ENCODE results near the gene HOXB5. TPM values are rescaled to one million over a fixed set of nuclear protein-coding genes. Genes with fewer than 3 reads are reported as not detected.

Gene HOXB5
- total RNA-seq, 1 experiment from 2014 or later: not detected

- no peak overlapping the region for H3T11ph ChIP-seq (ENCODE audit: low read length)
- peaks cover 91% of the 10 kb centered on the region for H3K27me3 ChIP-seq (ENCODE audit: insufficient read depth, low read length)
- Mint-ChIP-seq H3K27me3 (ENCODE audit: low read depth) (peaks cover 100% of the 10 kb centered on the region), H3K4me1 (peaks cover 33 to 58% of the 10 kb centered on the region in 2 experiments), H3K9me3 (peaks cover 11 to 18% of the 10 kb centered on the region in 2 experiments; a peak in 4 of 5 replicates), H3K36me3 (ENCODE audit: insufficient read depth in 1 of 3, low read depth in 3 of 3) (no peaks in the 10 kb centered on the region), H3K27ac (no peak overlapping the region), H3K4me3 (no peak overlapping the region)
- H3K18ac ChIP-seq (ENCODE audit: insufficient read length, low read depth, low read length): no peak overlapping the region
- H2BK20ac ChIP-seq (ENCODE audit: low read depth, low read length, poor library complexity, severe bottlenecking): no peak overlapping the region
- H3K14ac ChIP-seq (ENCODE audit: insufficient read depth, low read length): no peak overlapping the region
- no peak overlapping the region for H3K27ac ChIP-seq (ENCODE audit: insufficient read length, low read depth, low read length)
- DNase-seq: no peak
- peaks cover 3% of the 10 kb centered on the region for H4K20me1 ChIP-seq (ENCODE audit: control insufficient read depth, insufficient read depth, insufficient read length)
- H4K91ac ChIP-seq (ENCODE audit: insufficient read length, low read depth, low read length): no peak overlapping the region
- no CpG with 5 or more reads among the region's 3 CpGs for WGBS (ENCODE audit: extremely low coverage, insufficient read length, low lambda C conversion rate)
- no peak overlapping the region for H2AK5ac ChIP-seq (ENCODE audit: insufficient read length, low read length)
- TF ChIP-seq, protein P1, sequence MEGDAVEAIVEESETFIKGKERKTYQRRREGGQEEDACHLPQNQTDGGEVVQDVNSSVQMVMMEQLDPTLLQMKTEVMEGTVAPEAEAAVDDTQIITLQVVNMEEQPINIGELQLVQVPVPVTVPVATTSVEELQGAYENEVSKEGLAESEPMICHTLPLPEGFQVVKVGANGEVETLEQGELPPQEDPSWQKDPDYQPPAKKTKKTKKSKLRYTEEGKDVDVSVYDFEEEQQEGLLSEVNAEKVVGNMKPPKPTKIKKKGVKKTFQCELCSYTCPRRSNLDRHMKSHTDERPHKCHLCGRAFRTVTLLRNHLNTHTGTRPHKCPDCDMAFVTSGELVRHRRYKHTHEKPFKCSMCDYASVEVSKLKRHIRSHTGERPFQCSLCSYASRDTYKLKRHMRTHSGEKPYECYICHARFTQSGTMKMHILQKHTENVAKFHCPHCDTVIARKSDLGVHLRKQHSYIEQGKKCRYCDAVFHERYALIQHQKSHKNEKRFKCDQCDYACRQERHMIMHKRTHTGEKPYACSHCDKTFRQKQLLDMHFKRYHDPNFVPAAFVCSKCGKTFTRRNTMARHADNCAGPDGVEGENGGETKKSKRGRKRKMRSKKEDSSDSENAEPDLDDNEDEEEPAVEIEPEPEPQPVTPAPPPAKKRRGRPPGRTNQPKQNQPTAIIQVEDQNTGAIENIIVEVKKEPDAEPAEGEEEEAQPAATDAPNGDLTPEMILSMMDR (conservative IDR thresholded peaks at IDR 0.05): no peak
- no peaks in the 10 kb centered on the region for H3K9me3 ChIP-seq (ENCODE audit: control insufficient read depth, low read depth, low read length)
- H4K5ac ChIP-seq (ENCODE audit: insufficient read length, low read depth, low read length): no peak overlapping the region
- no peak overlapping the region for H3K56ac ChIP-seq (ENCODE audit: insufficient read length, low read depth, low read length)
- no peaks in the 10 kb centered on the region for H3K23me2 ChIP-seq (ENCODE audit: insufficient read length, low read depth, low read length, poor library complexity, severe bottlenecking)
- no peak overlapping the region for H2BK120ac ChIP-seq (ENCODE audit: low read depth, low read length, poor library complexity, severe bottlenecking)
- no peak overlapping the region for H3K4me2 ChIP-seq (ENCODE audit: insufficient read depth, insufficient read length, low read length)
- no peak overlapping the region for H3K9ac ChIP-seq (ENCODE audit: extremely low read depth, insufficient read length, low read length)
- no peak overlapping the region for H2AFZ ChIP-seq (ENCODE audit: low read length)
- H2BK5ac ChIP-seq (ENCODE audit: insufficient read length, low read length): no peak overlapping the region
- H2BK12ac ChIP-seq (ENCODE audit: insufficient read length, low read depth, low read length): no peak overlapping the region
- H3K79me2 ChIP-seq (ENCODE audit: insufficient read depth, low read length): no peaks in the 10 kb centered on the region
- H3K79me1 ChIP-seq (ENCODE audit: insufficient read depth, low read depth, low read length, poor library complexity, severe bottlenecking): no peaks in the 10 kb centered on the region
- peaks cover 3% of the 10 kb centered on the region; the same call in 1 of the 2 replicates for H3K4me1 ChIP-seq (ENCODE audit: insufficient read depth, low read length)
- no peak overlapping the region for H3K4ac ChIP-seq (ENCODE audit: low read depth, low read length)
- no peak overlapping the region for H2BK15ac ChIP-seq (ENCODE audit: low read depth, low read length)
- H3K23ac ChIP-seq (ENCODE audit: insufficient read length, low read depth, low read length): no peak overlapping the region
- H4K8ac ChIP-seq (replicated peaks; ENCODE audit: insufficient read length, low read depth, low read length): no peak overlapping the region
These were observed 44.3 kb downstream of the HOXB5 start for GRCh38 chr17:48549281-48549630.
